Prostate gland (tissue), 2 donors: ENCODE measurements around the gene RFTN1. TPM values are rescaled to one million over a fixed set of nuclear protein-coding genes. Genes with fewer than 3 reads are reported as not detected.
A peak's percentile ranks its signal among the peaks of the same experiment; 100 is the strongest.

Source experiments
- DNase-seq: peaks from one replicate; pipeline ENCODE4 v3.0.0-alpha.2; 2019; ENCODE audit warnings: low spot score
- H3K27ac ChIP-seq, 2 donors: fragments of 200-600 bp; sonication (generic); 2 replicates each; pipeline ENCODE4 v1.5.1; 2017 to 2019
- H3K27me3 ChIP-seq: fragments of 200-600 bp; sonication (generic); replicated peaks from 2 replicates; pipeline ENCODE4 v1.5.1; 2019; ENCODE audit not compliant: insufficient read depth
- H3K36me3 ChIP-seq, 2 donors: fragments of 200-600 bp; sonication (generic); 1 replicate in 1 of 2; 2 replicates in 1 of 2; pipeline versions ENCODE4 v1.5.1 to v1.8.1; 2017 to 2019
- H3K4me1 ChIP-seq: fragments of 200-600 bp; sonication (generic); replicated peaks from 2 replicates; pipeline ENCODE4 v1.5.1; 2019
- H3K4me3 ChIP-seq, 2 donors: fragments of 200-600 bp; sonication (generic); 2 replicates each; pipeline ENCODE4 v1.5.1; 2017 to 2019
- H3K9me3 ChIP-seq: fragments of 200-600 bp; sonication (generic); 2 replicates; pipeline ENCODE4 v1.5.1; 2017
- POLR2A ChIP-seq: fragments of 450-650 bp; IDR thresholded peaks from one replicate; pipeline ENCODE4 v1.6.1; 2016; ENCODE audit warnings: antibody characterized with exemption, mild to moderate bottlenecking
- POLR2AphosphoS5 ChIP-seq: sonication (generic); formaldehyde crosslinking; IDR thresholded peaks from one replicate; pipeline ENCODE4 v1.6.1; 2017; ENCODE audit warnings: antibody characterized with exemption
- WGBS: methylation state at CpG from one replicate; pipeline ENCODE4 v1.1.5; 2018; 5-methylcytosine and 5-hydroxymethylcytosine counted together
- intact Hi-C: fragments of 100-400 bp; cut with DNase I; formaldehyde crosslinking; loops from one replicate; pipeline ENCODE4 v1.14.2; 2022
- total RNA-seq, 2 donors: library from RNA; depleted of rRNA; stranded (reverse); fragments of >200 nt; gene quantifications; one replicate each; pipeline ENCODE4 v1.1.0, GENCODE V29; 2016
- TF ChIP-seq, protein P1 (sequence below), 4 experiments: fragments of 200-600 bp in 2 of 4; fragments of 450-650 bp in 2 of 4; sonication (generic) in 2 of 4; IDR thresholded peaks; 1 replicate in 3 of 4; 2 replicates in 1 of 4; pipeline ENCODE4 v1.5.1; 2016 to 2019; ENCODE audit warnings: antibody characterized with exemption in 4 of 4, mild to moderate bottlenecking in 2 of 4, moderate library complexity in 2 of 4

The RFTN1 gene
- total RNA-seq, 2 donors from 2014 or later = 7.4 to 16.1 TPM

DNA sequence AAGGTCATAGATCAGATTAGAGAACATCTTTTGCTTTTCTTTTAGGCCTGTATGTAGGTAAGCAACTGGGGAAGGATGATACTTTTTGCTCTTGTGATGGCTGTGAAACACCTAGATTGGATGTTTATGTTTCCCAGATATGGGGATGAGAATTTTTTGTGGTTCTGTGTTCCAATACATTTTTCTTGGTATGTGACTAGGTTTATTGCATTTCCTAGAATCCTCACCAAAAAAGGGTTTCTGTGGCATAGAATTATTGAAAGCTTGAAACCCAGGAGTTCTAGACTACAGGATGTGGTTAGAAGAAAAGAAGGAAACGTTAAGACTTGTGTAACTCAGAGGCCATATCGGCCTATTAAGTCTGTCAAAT lies 222.7 kb downstream of the RFTN1 start:
- no peaks in the 10 kb centered on the region for H3K9me3 ChIP-seq
- TF ChIP-seq POLR2A (no peak), POLR2AphosphoS5 (no peak)
- TF ChIP-seq, protein P1, sequence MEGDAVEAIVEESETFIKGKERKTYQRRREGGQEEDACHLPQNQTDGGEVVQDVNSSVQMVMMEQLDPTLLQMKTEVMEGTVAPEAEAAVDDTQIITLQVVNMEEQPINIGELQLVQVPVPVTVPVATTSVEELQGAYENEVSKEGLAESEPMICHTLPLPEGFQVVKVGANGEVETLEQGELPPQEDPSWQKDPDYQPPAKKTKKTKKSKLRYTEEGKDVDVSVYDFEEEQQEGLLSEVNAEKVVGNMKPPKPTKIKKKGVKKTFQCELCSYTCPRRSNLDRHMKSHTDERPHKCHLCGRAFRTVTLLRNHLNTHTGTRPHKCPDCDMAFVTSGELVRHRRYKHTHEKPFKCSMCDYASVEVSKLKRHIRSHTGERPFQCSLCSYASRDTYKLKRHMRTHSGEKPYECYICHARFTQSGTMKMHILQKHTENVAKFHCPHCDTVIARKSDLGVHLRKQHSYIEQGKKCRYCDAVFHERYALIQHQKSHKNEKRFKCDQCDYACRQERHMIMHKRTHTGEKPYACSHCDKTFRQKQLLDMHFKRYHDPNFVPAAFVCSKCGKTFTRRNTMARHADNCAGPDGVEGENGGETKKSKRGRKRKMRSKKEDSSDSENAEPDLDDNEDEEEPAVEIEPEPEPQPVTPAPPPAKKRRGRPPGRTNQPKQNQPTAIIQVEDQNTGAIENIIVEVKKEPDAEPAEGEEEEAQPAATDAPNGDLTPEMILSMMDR (IDR thresholded peaks at IDR 0.05) = no peak
- DNase-seq = no peak
- H3K27me3 ChIP-seq = no peaks in the 10 kb centered on the region
- no peaks in the 10 kb centered on the region for H3K36me3 ChIP-seq
- no peaks in the 10 kb centered on the region for H3K4me1 ChIP-seq
- no peak overlapping the region for H3K27ac ChIP-seq
- no peak overlapping the region for H3K4me3 ChIP-seq
- intact Hi-C loops = loop anchor here (2.0 to 10.0 kb wide), 3 partner anchors 124 to 260 kb away; no protein-coding TSS in a partner anchor
- WGBS = 66% methylated on average over 2 of the region's 2 CpGs

DNA sequence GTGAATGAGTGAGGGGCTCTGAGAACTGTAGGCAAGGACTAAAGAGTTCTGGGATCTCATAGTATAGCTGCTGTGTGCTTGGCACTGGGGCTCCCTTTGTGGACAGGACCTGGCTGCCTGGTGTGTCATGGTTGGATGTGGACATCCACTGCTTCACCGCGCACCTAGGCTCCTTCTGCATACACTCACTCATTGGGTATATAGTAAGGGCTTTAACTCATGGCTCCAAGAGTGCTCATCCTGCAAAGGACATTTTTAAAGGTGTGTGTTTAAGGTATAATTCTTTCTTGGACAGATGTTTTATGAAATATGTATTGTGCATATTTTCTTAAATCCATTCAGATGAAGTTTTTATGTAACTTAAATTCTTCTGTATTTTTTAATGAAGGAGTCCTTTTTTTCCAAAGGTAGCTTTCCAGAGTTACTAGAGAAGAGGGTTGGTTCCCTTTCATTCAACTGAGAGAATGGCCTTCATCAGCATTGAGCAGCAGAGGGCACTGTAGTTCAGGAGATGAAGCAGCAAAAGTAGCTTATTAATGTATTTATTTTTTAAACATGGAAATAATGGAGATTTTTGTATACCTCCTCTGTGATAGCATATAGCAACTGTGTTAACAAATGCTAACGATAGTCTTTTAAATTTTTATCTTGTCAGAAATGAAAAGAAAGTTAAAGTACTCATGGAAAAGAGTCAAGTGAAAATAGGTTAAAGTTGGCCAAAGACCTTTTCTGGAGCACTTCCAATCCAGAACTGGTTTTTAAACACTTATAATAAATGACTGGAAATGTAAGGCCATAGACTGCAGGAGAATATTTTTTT lies 223.3 kb downstream of the RFTN1 start:
- no peak for DNase-seq
- Histone ChIP-seq H3K27ac (no peak overlapping the region), H3K27me3 (no peaks in the 10 kb centered on the region), H3K4me3 (no peak overlapping the region), H3K4me1 (no peaks in the 10 kb centered on the region), H3K9me3 (no peaks in the 10 kb centered on the region), H3K36me3 (no peaks in the 10 kb centered on the region)
- intact Hi-C loops = loop anchor here (2.0 to 10.0 kb wide), 3 partner anchors 125 to 261 kb away; no protein-coding TSS in a partner anchor
- TF ChIP-seq POLR2A = no peak
- TF ChIP-seq, protein P1 (IDR thresholded peaks at IDR 0.05) = peak; percentile 13 to 80 (median 65)
- WGBS = 61% methylated on average over 3 of the region's 3 CpGs

DNA sequence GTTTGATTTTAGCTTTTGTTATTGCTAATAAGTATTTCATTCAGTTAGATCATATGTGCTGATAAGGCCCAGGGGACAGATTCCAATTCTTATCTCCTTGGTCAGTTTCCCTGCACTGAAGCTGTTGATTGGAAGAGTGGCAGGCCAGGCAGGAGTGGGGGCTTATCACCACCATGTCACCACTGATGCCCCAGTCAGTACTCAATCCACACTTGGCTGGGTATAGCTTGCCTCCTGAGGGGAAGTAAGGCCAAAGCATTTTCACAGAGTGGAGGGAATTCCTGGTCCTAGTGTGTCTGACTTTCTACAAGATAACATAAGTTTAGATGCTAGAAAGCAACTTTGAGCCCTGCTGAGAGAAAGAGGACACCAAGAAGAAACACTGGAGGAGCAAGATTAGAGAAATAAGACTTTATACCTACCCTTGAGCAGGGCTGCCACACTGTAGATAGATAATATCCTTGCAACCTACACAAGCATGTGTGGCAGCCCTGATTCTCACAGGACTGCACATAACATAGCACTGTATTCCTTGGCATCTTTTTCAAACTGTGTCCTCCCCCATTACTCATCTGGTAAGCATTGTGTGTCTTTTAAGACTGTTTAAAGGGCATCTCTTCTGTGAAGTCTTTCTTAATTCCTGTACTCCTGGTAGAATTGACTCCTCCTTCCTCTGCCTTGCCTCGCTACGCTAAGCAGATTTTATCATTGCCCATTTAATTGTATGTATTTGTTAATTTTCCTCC lies 224.2 kb downstream of the RFTN1 start:
- intact Hi-C loops = no loop called here
- H3K27ac ChIP-seq = no peak overlapping the region
- WGBS = 68% methylated on average over 2 of the region's 2 CpGs
- no peaks in the 10 kb centered on the region for H3K4me1 ChIP-seq
- TF ChIP-seq POLR2AphosphoS5 (no peak), POLR2A (no peak)
- TF ChIP-seq, protein P1 (IDR thresholded peaks at IDR 0.05) = no peak
- H3K36me3 ChIP-seq = no peaks in the 10 kb centered on the region
- H3K4me3 ChIP-seq = no peak overlapping the region
- no peaks in the 10 kb centered on the region for H3K9me3 ChIP-seq
- no peak for DNase-seq
- H3K27me3 ChIP-seq = no peaks in the 10 kb centered on the region

DNA sequence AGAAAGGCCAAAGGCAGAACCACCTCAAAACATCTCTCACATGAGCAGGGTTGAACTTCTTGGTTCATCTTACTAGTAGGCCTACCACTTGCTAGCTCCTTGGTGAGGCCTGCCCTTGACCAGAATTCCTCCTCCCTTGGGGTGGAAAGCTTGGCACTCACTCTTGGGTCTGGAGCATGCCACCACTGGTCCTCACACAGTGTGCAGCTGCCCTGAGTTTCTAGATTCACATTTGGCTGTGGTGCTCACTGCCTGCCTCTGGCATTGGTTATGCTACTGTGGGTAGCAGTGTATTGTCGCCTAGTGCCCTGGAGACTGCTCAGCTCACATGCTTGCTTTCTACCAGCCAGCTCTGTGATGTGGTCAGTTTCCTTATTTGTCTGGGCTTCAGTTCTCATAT lies 224.8 kb downstream of the RFTN1 start:
- Histone ChIP-seq H3K4me1 (no peaks in the 10 kb centered on the region), H3K27me3 (no peaks in the 10 kb centered on the region), H3K27ac (no peak overlapping the region), H3K9me3 (no peaks in the 10 kb centered on the region), H3K4me3 (no peak overlapping the region), H3K36me3 (no peaks in the 10 kb centered on the region)
- 11% methylated on average over 1 of the region's 1 CpG for WGBS
- TF ChIP-seq POLR2AphosphoS5 (no peak), POLR2A (no peak)
- no peak for DNase-seq
- intact Hi-C loops = no loop called here

DNA sequence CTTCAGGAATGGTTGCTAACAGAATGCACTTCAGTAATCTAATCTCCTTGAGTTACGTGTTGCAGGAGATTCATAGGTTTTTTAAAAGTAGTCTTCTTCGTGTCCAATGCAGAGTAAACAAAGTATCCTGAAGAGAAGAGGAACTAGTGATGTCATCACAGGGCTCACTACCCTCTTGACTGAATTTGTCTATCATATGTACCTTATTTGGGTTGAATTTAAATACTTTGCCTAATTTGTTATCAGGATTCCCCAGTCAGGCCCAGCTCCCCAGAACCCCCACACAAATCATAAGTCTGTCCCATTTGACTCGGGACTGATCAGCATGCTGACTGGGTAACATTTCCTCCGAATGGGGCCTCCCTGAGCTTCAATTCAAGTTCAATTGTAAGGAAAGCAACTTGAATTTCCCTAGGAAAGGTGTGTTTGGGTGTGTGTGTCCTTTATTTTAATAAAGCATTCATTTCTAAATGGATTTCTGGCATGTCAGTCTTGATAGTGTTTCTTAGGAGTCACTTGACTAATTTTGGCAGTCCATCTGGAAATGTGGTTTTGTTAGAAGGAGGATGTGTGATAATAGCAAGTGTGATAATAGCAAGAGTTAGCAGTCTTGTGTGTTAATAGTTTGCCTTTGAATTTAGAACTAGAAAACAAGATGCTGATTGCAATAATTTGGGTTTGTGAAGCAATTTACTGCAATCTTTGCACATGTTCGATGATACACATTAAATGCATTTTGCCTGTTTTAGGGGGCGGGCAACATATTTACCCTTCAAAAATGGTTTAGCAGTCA lies 226.6 kb downstream of the RFTN1 start:
- no peaks in the 10 kb centered on the region for H3K27me3 ChIP-seq
- H3K4me3 ChIP-seq = no peak overlapping the region
- no peak for TF ChIP-seq POLR2A
- no peak for TF ChIP-seq POLR2AphosphoS5
- TF ChIP-seq, protein P1 (IDR thresholded peaks at IDR 0.05) = no peak
- H3K36me3 ChIP-seq = no peaks in the 10 kb centered on the region
- no peak overlapping the region for H3K27ac ChIP-seq
- intact Hi-C loops = no loop called here
- no peak for DNase-seq
- 72% methylated on average over 6 of the region's 6 CpGs for WGBS
- no peaks in the 10 kb centered on the region for H3K4me1 ChIP-seq
- no peaks in the 10 kb centered on the region for H3K9me3 ChIP-seq
